Stomach (tissue), 9 donors: ENCODE measurements around the gene KANK4. TPM values are rescaled to one million over a fixed set of nuclear protein-coding genes. Genes with fewer than 3 reads are reported as not detected.
A peak's percentile ranks its signal among the peaks of the same experiment; 100 is the strongest.

Source experiments
- DNase-seq, 2 donors: peaks; one replicate each; pipeline versions ENCODE4 v3.0.0 to v3.0.0-alpha.2; 2013 to 2019
- H3K27ac ChIP-seq, 5 donors: fragments of 200-600 bp in 4 of 5; sonication (generic) in 4 of 5; one replicate each; pipeline ENCODE4 v1.5.1; 2013 to 2019; ENCODE audit warnings: mild to moderate bottlenecking in 1 of 5, moderate library complexity in 1 of 5
- H3K27me3 ChIP-seq, 3 donors: fragments of 200-600 bp; sonication (generic); one replicate each; pipeline ENCODE4 v1.5.1; 2017 to 2019; ENCODE audit warnings: mixed run types in 1 of 3
- H3K36me3 ChIP-seq, 4 donors: fragments of 200-600 bp; sonication (generic); 1 replicate in 3 of 4; 2 replicates in 1 of 4; pipeline ENCODE4 v1.5.1; 2016 to 2019
- H3K4me1 ChIP-seq, 4 donors: fragments of 200-600 bp; sonication (generic); one replicate each; pipeline ENCODE4 v1.5.1; 2016 to 2019
- H3K4me3 ChIP-seq, 4 donors: fragments of 200-600 bp; sonication (generic) in 3 of 4; one replicate each; pipeline ENCODE4 v1.5.1; 2016 to 2019; ENCODE audit warnings: mild to moderate bottlenecking in 1 of 4
- H3K9me3 ChIP-seq, 4 donors: fragments of 200-600 bp; sonication (generic); one replicate each; pipeline ENCODE4 v1.5.1; 2016 to 2019
- CTCF ChIP-seq, 7 experiments: fragments of 450-650 bp in 4 of 7; fragments of 200-600 bp in 3 of 7; sonication (generic) in 3 of 7; IDR thresholded peaks; one replicate each; pipeline ENCODE4 v1.5.1; 2016 to 2019; ENCODE audit warnings: antibody characterized with exemption in 7 of 7, control low read depth in 2 of 7, mild to moderate bottlenecking in 1 of 7
- EP300 ChIP-seq: sonication (generic); formaldehyde crosslinking; IDR thresholded peaks from one replicate; pipeline ENCODE4 v1.6.1; 2017; ENCODE audit warnings: antibody characterized with exemption
- POLR2A ChIP-seq, 4 donors: fragments of 450-650 bp; IDR thresholded peaks; one replicate each; pipeline ENCODE4 v1.6.1; 2016; ENCODE audit warnings: antibody characterized with exemption in 4 of 4, control low read depth in 2 of 4, mild to moderate bottlenecking in 1 of 4, moderate library complexity in 1 of 4
- POLR2AphosphoS5 ChIP-seq, 3 donors: sonication (generic); formaldehyde crosslinking; IDR thresholded peaks; one replicate each; pipeline ENCODE4 v1.6.1; 2016; ENCODE audit warnings: antibody characterized with exemption in 3 of 3
- WGBS, 5 donors: extraction: QIAGEN DNeasy Blood & Tissue Kit in 3 of 5; methylation state at CpG; one replicate each; pipeline versions ENCODE4 v1.1.5 to v1.1.7; 2013 to 2018; 5-methylcytosine and 5-hydroxymethylcytosine counted together
- intact Hi-C: fragments of 100-400 bp; cut with DNase I; formaldehyde crosslinking; loops from one replicate; pipeline ENCODE4 v1.15.1; 2023; ENCODE audit warnings: low total_unique reads
- polyA plus RNA-seq, 3 donors: library from polyadenylated mRNA; stranded (reverse); fragments of 200-250 nt; gene quantifications; one replicate each; pipeline ENCODE4 v1.2.3, GENCODE V29; 2013
- total RNA-seq, 5 donors: library from RNA; depleted of rRNA; stranded (reverse); fragments of >200 nt; gene quantifications; one replicate each; pipeline versions ENCODE4 v1.1.0 to v1.2.3, GENCODE V29; 2014 to 2016
- donor health status: healthy with polysubstance abuse.
- donor health status: Bipolar disorder and iron deficiency.
- donor health status: healthy.

The KANK4 gene
- total and polyA plus RNA-seq, 8 donors, result 0.31 to 3.9 (median 2.0) TPM; not detected in 2

GRCh38 chr1:62271948-62272728 lies 47.1 kb downstream of the KANK4 start:
- WGBS, 5 donors, result 66 to 80% (median 73%) methylated on average over 13 of the region's 13 CpGs
- TF ChIP-seq POLR2AphosphoS5 (IDR thresholded peaks at IDR 0.05), result no peak
- no peak for TF ChIP-seq EP300
- TF ChIP-seq CTCF (IDR thresholded peaks at IDR 0.05), result no peak
- no peak for TF ChIP-seq POLR2A (IDR thresholded peaks at IDR 0.05)
- peak in 1 of 2 donors; percentile 64 for DNase-seq
- Histone ChIP-seq H3K9me3 (peaks cover 0 to under 1% (median under 1%) of the 10 kb centered on the region in 4 donors), H3K4me1 (no peaks in the 10 kb centered on the region), H3K36me3 (peaks cover 0 to 5% (median 0%) of the 10 kb centered on the region in 4 donors), H3K4me3 (no peak overlapping the region), H3K27me3 (no peaks in the 10 kb centered on the region), H3K27ac (no peak overlapping the region)
- intact Hi-C loops, result no loop called here

GRCh38 chr1:62271134-62271533 lies 48.1 kb downstream of the KANK4 start:
- H3K9me3 ChIP-seq, result no peaks in the 10 kb centered on the region
- intact Hi-C loops, result no loop called here
- H3K27ac ChIP-seq, result no peak overlapping the region
- TF ChIP-seq POLR2AphosphoS5 (IDR thresholded peaks at IDR 0.05) (no peak), POLR2A (IDR thresholded peaks at IDR 0.05) (no peak), EP300 (no peak), CTCF (IDR thresholded peaks at IDR 0.05) (no peak)
- no peak for DNase-seq
- peaks cover 0 to 5% (median 0%) of the 10 kb centered on the region in 4 donors for H3K36me3 ChIP-seq
- no peaks in the 10 kb centered on the region for H3K4me1 ChIP-seq
- no peak overlapping the region for H3K4me3 ChIP-seq
- 65 to 74% (median 72%) methylated on average over 7 of the region's 7 CpGs for WGBS, 5 donors
- H3K27me3 ChIP-seq, result no peaks in the 10 kb centered on the region

- Histone ChIP-seq H3K4me3 (no peak overlapping the region), H3K4me1 (no peaks in the 10 kb centered on the region), H3K36me3 (peaks cover 0 to 5% (median 0%) of the 10 kb centered on the region in 4 donors), H3K27me3 (no peaks in the 10 kb centered on the region), H3K9me3 (no peaks in the 10 kb centered on the region), H3K27ac (no peak overlapping the region)
- no peak for DNase-seq
- 87 to 93% (median 91%) methylated on average over 9 of the region's 9 CpGs for WGBS, 5 donors
- intact Hi-C loops, result no loop called here
- no peak for TF ChIP-seq EP300
- no peak for TF ChIP-seq POLR2AphosphoS5 (IDR thresholded peaks at IDR 0.05)
- TF ChIP-seq CTCF (IDR thresholded peaks at IDR 0.05), result no peak
- no peak for TF ChIP-seq POLR2A (IDR thresholded peaks at IDR 0.05)
Observed at GRCh38 chr1:62269851-62270495, 49.3 kb downstream of the KANK4 start.

GRCh38 chr1:62269439-62269838 lies 49.8 kb downstream of the KANK4 start:
- H3K4me1 ChIP-seq, result no peaks in the 10 kb centered on the region
- no peaks in the 10 kb centered on the region for H3K27me3 ChIP-seq
- no peak for DNase-seq
- WGBS, 5 donors, result 95 to 100% (median 99%) methylated on average over 1 of the region's 1 CpG
- no peaks in the 10 kb centered on the region for H3K9me3 ChIP-seq
- H3K36me3 ChIP-seq, result peaks cover 0 to 2% (median 0%) of the 10 kb centered on the region in 4 donors
- TF ChIP-seq CTCF (IDR thresholded peaks at IDR 0.05), result no peak
- TF ChIP-seq EP300, result no peak
- no peak for TF ChIP-seq POLR2A (IDR thresholded peaks at IDR 0.05)
- no peak for TF ChIP-seq POLR2AphosphoS5 (IDR thresholded peaks at IDR 0.05)
- intact Hi-C loops, result no loop called here
- H3K4me3 ChIP-seq, result no peak overlapping the region
- H3K27ac ChIP-seq, result no peak overlapping the region
